H7 (cell line): ENCODE measurements around the gene GNB3. TPM values are rescaled to one million over a fixed set of nuclear protein-coding genes. Genes with fewer than 3 reads are reported as not detected.
"Not testable (repeated sequence)": the region's sequence is repeated elsewhere in the genome, so short reads cannot be mapped to it uniquely, and the experiment has no call there.

ENCODE experiments used
- DNase-seq: peaks from one replicate; pipeline ENCODE4 v3.0.0; 2012
- H3K27me3 ChIP-seq: 2 replicates; pipeline ENCODE4 v1.6.0; 2011; ENCODE audit warnings: mild to moderate bottlenecking, low read length; ENCODE audit not compliant: control insufficient read depth, insufficient read depth
- H3K36me3 ChIP-seq: replicated peaks from 2 replicates; pipeline ENCODE4 v1.5.1; 2011; ENCODE audit warnings: low read length; ENCODE audit not compliant: control insufficient read depth, insufficient read depth
- H3K4me3 ChIP-seq: 2 replicates; pipeline ENCODE4 v1.5.1; 2011; ENCODE audit warnings: low read depth, mild to moderate bottlenecking, control low read depth, low read length, moderate library complexity; ENCODE audit not compliant: insufficient read depth
- total RNA-seq: library from RNA; depleted of rRNA; stranded (reverse); fragments of >200 nt; shearing (Covaris generic); gene quantifications from 2 replicates; pipeline ENCODE4 v1.2.3, GENCODE V29; 2014

The GNB3 gene
- total RNA-seq, 1 experiment from 2014 or later, result 1.5 TPM

- Histone ChIP-seq H3K4me3 (no peak overlapping the region), H3K27me3 (no peaks in the 10 kb centered on the region), H3K36me3 (peaks cover 38% of the 10 kb centered on the region)
- DNase-seq, result no peak
Observed at GRCh38 chr12:6853626-6854025, 12.9 kb downstream of the GNB3 start.

GRCh38 chr12:6854036-6854435 is 13.3 kb downstream of the GNB3 start:
- peaks cover 35% of the 10 kb centered on the region for H3K36me3 ChIP-seq
- DNase-seq, result no peak
- no peaks in the 10 kb centered on the region for H3K27me3 ChIP-seq
- no peak overlapping the region for H3K4me3 ChIP-seq

GRCh38 chr12:6855322-6855721 is 14.6 kb downstream of the GNB3 start:
- DNase-seq, result no peak
- Histone ChIP-seq H3K36me3 (peaks cover 29% of the 10 kb centered on the region), H3K27me3 (no peaks in the 10 kb centered on the region), H3K4me3 (no peak overlapping the region)

GRCh38 chr12:6858799-6859198 is 18.1 kb downstream of the GNB3 start:
- DNase-seq, result no peak
- H3K36me3 ChIP-seq, result peaks cover 46% of the 10 kb centered on the region
- H3K4me3 ChIP-seq, result no peak overlapping the region
- no peaks in the 10 kb centered on the region for H3K27me3 ChIP-seq

GRCh38 chr12:6860116-6860515 is 19.4 kb downstream of the GNB3 start:
- Histone ChIP-seq H3K4me3 (no peak overlapping the region), H3K36me3 (peaks cover 51% of the 10 kb centered on the region), H3K27me3 (no peaks in the 10 kb centered on the region)
- DNase-seq, result no peak

GRCh38 chr12:6860942-6861341 is 20.2 kb downstream of the GNB3 start:
- peaks cover 49% of the 10 kb centered on the region for H3K36me3 ChIP-seq
- no peak for DNase-seq
- no peak overlapping the region for H3K4me3 ChIP-seq
- no peaks in the 10 kb centered on the region for H3K27me3 ChIP-seq

GRCh38 chr12:6861391-6861790 is 20.7 kb downstream of the GNB3 start:
- H3K36me3 ChIP-seq, result peaks cover 45% of the 10 kb centered on the region
- H3K27me3 ChIP-seq, result no peaks in the 10 kb centered on the region

GRCh38 chr12:6863033-6863432 is 22.3 kb downstream of the GNB3 start:
- DNase-seq, result no peak
- Histone ChIP-seq H3K4me3 (no peak overlapping the region), H3K27me3 (no peaks in the 10 kb centered on the region), H3K36me3 (peaks cover 31% of the 10 kb centered on the region)

More at GRCh38 chr12:6861391-6861790, 20.7 kb downstream of the GNB3 start:
- no peak for DNase-seq
- H3K4me3 ChIP-seq, result no peak overlapping the region

GRCh38 chr12:6863586-6864321 is 23.0 kb downstream of the GNB3 start:
- Histone ChIP-seq H3K27me3 (no peaks in the 10 kb centered on the region), H3K4me3 (no peak overlapping the region), H3K36me3 (peaks cover 27% of the 10 kb centered on the region)
- DNase-seq, result no peak

- H3K36me3 ChIP-seq, result peaks cover 34% of the 10 kb centered on the region
- not testable (repeated sequence) for H3K4me3 ChIP-seq, DNase-seq
Observed at GRCh38 chr12:6865307-6865706, 24.6 kb downstream of the GNB3 start.

GRCh38 chr12:6866163-6866919 is 25.6 kb downstream of the GNB3 start:
- H3K4me3 ChIP-seq, result peak overlapping the region; percentile 96
- peak; percentile 81 for DNase-seq
- H3K27me3 ChIP-seq, result no peaks in the 10 kb centered on the region
- peaks cover 34% of the 10 kb centered on the region for H3K36me3 ChIP-seq

More at GRCh38 chr12:6865307-6865706, 24.6 kb downstream of the GNB3 start:
- H3K27me3 ChIP-seq, result not testable (repeated sequence)

- peaks cover 30% of the 10 kb centered on the region for H3K36me3 ChIP-seq
- H3K4me3 ChIP-seq, result peak overlapping the region; percentile 96
- DNase-seq, result peak; percentile 78
- H3K27me3 ChIP-seq, result no peaks in the 10 kb centered on the region
Observed at GRCh38 chr12:6866920-6867412, 26.2 kb downstream of the GNB3 start.

GRCh38 chr12:6867413-6868210 is 26.9 kb downstream of the GNB3 start, which contains the start of gene TPI1:
TSS of gene TPI1 (plus strand) at chr12:6867531. CDS start at chr12:6867567, 36 bp downstream.
- H3K4me3 ChIP-seq, result peak within 1 kb of the TSS; percentile 96
- peaks cover 29% of the 10 kb centered on the region for H3K36me3 ChIP-seq

More at GRCh38 chr12:6867413-6868210, 26.9 kb downstream of the GNB3 start, which contains the start of gene TPI1:
- DNase-seq, result peak; percentile 99
- H3K27me3 ChIP-seq, result no peaks in the 10 kb centered on the region
